Measurements from ENCODE around the gene RNF4.

DNA sequence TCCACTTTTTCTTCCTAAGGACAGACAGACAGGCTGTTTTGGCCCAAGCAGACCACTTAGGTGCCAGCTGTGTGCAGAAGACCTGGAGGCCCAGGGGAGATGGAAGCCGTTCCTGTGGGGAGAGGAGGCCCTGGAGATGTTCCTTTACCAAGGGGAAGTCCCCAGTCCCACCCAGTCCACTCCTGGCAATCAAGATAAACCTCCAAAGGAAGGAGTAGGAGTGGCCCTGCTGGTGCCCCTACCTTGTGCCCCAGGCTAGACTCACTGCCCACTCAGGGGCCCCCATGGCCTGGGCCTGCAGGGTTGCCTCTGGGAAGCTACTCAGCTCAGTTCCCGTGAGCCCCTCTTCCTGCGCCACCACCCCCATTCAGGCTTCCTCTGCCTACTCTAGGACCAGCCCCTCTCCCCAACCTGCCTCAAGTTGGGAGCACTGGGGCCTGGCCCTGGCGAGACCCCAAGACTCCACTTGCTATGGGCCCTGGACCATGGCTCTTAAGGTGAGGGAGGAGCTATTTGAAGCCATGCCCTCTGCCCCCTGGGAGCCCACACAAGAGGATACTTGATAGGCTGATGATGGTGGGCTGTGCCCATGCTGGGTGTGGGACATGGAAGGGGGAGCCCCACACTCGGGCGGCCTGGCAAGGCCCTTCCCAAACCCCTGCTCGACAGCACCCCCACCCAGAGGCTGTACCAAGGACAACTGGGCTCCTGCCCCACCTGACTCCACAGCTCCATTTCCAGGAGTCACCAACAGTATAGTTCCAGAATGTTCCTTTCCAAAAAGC lies 24.8 kb upstream of the RNF4 start:
- no peak for TF ChIP-seq EP300 (IDR thresholded peaks at IDR 0.05)
- TF ChIP-seq, protein P1, sequence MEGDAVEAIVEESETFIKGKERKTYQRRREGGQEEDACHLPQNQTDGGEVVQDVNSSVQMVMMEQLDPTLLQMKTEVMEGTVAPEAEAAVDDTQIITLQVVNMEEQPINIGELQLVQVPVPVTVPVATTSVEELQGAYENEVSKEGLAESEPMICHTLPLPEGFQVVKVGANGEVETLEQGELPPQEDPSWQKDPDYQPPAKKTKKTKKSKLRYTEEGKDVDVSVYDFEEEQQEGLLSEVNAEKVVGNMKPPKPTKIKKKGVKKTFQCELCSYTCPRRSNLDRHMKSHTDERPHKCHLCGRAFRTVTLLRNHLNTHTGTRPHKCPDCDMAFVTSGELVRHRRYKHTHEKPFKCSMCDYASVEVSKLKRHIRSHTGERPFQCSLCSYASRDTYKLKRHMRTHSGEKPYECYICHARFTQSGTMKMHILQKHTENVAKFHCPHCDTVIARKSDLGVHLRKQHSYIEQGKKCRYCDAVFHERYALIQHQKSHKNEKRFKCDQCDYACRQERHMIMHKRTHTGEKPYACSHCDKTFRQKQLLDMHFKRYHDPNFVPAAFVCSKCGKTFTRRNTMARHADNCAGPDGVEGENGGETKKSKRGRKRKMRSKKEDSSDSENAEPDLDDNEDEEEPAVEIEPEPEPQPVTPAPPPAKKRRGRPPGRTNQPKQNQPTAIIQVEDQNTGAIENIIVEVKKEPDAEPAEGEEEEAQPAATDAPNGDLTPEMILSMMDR (IDR thresholded peaks at IDR 0.05): no peak
